ENCODE results near the gene TRIM22. TPM values are rescaled to one million over a fixed set of nuclear protein-coding genes. Genes with fewer than 3 reads are reported as not detected.

TRIM22 gene
- polyA plus RNA-seq, 1 donor from 2014 or later, result 4.3 TPM

DNA sequence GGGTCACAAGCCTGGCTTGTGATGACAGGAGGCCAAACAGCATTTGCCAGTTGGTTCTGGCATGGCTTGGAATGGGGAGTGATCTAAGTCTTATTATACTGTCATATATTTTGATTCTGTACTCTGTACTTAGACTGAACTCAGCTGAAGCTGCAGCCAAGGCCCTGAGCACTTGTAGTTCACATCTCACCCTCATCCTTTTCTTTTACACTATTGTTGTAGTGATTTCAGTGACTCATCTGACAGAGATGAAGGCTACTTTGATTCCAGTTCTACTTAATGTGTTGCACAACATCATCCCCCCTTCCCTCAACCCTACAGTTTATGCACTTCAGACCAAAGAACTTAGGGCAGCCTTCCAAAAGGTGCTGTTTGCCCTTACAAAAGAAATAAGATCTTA lies 47.5 kb downstream of the TRIM22 start:
- H3K27me3 ChIP-seq (ENCODE audit: insufficient read depth, low read depth, low read length), result no peaks in the 10 kb centered on the region
- H3K9me2 ChIP-seq (ENCODE audit: insufficient read depth, low read length), result no peaks in the 10 kb centered on the region
- H3K9me3 ChIP-seq (ENCODE audit: low read length), result no peaks in the 10 kb centered on the region
- no peaks in the 10 kb centered on the region for H3K36me3 ChIP-seq (ENCODE audit: insufficient read depth, low read length)
- TF ChIP-seq EZH2 (IDR thresholded peaks at IDR 0.05; ENCODE audit: borderline replicate concordance, insufficient read depth, low read length, poor library complexity, severe bottlenecking), result no peak
- no peak for TF ChIP-seq EP300 (conservative IDR thresholded peaks at IDR 0.05; ENCODE audit: poor library complexity, severe bottlenecking)
- no peak for TF ChIP-seq MXI1 (conservative IDR thresholded peaks at IDR 0.05; ENCODE audit: poor library complexity, severe bottlenecking)
- no peak for TF ChIP-seq SMC3 (conservative IDR thresholded peaks at IDR 0.05; ENCODE audit: poor library complexity)
- no peak for TF ChIP-seq TAF1 (IDR thresholded peaks at IDR 0.05; ENCODE audit: low read depth)
- TF ChIP-seq, protein P1, sequence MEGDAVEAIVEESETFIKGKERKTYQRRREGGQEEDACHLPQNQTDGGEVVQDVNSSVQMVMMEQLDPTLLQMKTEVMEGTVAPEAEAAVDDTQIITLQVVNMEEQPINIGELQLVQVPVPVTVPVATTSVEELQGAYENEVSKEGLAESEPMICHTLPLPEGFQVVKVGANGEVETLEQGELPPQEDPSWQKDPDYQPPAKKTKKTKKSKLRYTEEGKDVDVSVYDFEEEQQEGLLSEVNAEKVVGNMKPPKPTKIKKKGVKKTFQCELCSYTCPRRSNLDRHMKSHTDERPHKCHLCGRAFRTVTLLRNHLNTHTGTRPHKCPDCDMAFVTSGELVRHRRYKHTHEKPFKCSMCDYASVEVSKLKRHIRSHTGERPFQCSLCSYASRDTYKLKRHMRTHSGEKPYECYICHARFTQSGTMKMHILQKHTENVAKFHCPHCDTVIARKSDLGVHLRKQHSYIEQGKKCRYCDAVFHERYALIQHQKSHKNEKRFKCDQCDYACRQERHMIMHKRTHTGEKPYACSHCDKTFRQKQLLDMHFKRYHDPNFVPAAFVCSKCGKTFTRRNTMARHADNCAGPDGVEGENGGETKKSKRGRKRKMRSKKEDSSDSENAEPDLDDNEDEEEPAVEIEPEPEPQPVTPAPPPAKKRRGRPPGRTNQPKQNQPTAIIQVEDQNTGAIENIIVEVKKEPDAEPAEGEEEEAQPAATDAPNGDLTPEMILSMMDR (IDR thresholded peaks at IDR 0.05; ENCODE audit: poor library complexity, severe bottlenecking), result no peak
- TF ChIP-seq, protein P2, sequence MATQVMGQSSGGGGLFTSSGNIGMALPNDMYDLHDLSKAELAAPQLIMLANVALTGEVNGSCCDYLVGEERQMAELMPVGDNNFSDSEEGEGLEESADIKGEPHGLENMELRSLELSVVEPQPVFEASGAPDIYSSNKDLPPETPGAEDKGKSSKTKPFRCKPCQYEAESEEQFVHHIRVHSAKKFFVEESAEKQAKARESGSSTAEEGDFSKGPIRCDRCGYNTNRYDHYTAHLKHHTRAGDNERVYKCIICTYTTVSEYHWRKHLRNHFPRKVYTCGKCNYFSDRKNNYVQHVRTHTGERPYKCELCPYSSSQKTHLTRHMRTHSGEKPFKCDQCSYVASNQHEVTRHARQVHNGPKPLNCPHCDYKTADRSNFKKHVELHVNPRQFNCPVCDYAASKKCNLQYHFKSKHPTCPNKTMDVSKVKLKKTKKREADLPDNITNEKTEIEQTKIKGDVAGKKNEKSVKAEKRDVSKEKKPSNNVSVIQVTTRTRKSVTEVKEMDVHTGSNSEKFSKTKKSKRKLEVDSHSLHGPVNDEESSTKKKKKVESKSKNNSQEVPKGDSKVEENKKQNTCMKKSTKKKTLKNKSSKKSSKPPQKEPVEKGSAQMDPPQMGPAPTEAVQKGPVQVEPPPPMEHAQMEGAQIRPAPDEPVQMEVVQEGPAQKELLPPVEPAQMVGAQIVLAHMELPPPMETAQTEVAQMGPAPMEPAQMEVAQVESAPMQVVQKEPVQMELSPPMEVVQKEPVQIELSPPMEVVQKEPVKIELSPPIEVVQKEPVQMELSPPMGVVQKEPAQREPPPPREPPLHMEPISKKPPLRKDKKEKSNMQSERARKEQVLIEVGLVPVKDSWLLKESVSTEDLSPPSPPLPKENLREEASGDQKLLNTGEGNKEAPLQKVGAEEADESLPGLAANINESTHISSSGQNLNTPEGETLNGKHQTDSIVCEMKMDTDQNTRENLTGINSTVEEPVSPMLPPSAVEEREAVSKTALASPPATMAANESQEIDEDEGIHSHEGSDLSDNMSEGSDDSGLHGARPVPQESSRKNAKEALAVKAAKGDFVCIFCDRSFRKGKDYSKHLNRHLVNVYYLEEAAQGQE (IDR thresholded peaks at IDR 0.05; ENCODE audit: borderline replicate concordance), result no peak
- no peak overlapping the region for H3K4me2 ChIP-seq (ENCODE audit: low read length)
- H3K9ac ChIP-seq (ENCODE audit: low read length), result no peak overlapping the region
- no peaks in the 10 kb centered on the region for H4K20me1 ChIP-seq (ENCODE audit: insufficient read depth)
- H2AFZ ChIP-seq (ENCODE audit: low read depth, low read length), result no peak overlapping the region
- H3K4me3 ChIP-seq (ENCODE audit: low read length), result no peak overlapping the region
- no peak overlapping the region for H3K27ac ChIP-seq (ENCODE audit: low read length)
- no peaks in the 10 kb centered on the region for H3F3A ChIP-seq (ENCODE audit: insufficient read depth, low read length, poor library complexity, severe bottlenecking)
- no peaks in the 10 kb centered on the region for H3K79me2 ChIP-seq (replicated peaks; ENCODE audit: insufficient read depth, low read length)

DNA sequence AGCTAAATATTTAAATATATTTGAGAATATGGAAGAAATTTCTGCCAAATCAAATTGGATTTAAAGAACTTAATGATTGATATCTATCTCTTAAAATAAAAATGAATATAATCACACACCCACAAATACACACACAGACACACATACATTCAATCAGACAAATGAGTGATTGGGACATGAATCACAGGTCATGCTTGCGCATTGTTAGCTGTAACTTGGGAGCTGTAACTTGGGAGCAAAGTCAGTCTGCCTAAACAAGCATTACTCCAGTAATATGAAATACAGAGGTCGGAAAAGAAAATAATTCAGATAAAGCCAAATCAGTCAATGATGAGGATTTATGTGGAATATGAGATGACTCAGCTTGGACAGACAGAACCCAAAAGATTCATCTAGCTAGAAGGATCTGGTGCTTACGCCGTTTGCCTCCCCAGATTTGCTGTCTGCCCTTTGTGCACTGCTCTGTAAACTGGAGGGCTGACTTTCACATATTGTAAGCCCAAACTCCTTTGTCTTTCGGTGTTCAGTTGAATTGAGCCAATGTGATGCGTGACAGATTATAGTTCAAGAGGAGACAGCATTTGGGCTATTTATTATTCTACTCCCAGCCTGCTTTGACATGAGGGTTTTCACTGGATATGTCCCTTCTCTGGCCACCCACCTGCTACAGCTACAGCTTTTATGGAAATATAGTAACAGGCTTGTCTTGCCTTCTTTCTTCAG lies 48.2 kb downstream of the TRIM22 start:
- Histone ChIP-seq H3K36me3 (ENCODE audit: insufficient read depth, low read length) (no peaks in the 10 kb centered on the region), H3K27ac (ENCODE audit: low read length) (no peak overlapping the region), H3K4me3 (ENCODE audit: low read length) (no peak overlapping the region), H2AFZ (ENCODE audit: low read depth, low read length) (no peak overlapping the region), H3K27me3 (ENCODE audit: insufficient read depth, low read depth, low read length) (no peaks in the 10 kb centered on the region), H3K79me2 (replicated peaks; ENCODE audit: insufficient read depth, low read length) (no peaks in the 10 kb centered on the region), H3K9ac (ENCODE audit: low read length) (no peak overlapping the region), H3F3A (ENCODE audit: insufficient read depth, low read length, poor library complexity, severe bottlenecking) (no peaks in the 10 kb centered on the region), H3K9me3 (ENCODE audit: low read length) (no peaks in the 10 kb centered on the region), H3K4me2 (ENCODE audit: low read length) (no peak overlapping the region), H3K9me2 (ENCODE audit: insufficient read depth, low read length) (no peaks in the 10 kb centered on the region), H4K20me1 (ENCODE audit: insufficient read depth) (no peaks in the 10 kb centered on the region)
- TF ChIP-seq TAF1 (IDR thresholded peaks at IDR 0.05; ENCODE audit: low read depth) (no peak), POLR2AphosphoS5 (IDR thresholded peaks at IDR 0.05) (no peak), RAD21 (conservative IDR thresholded peaks at IDR 0.05) (no peak), SMC3 (conservative IDR thresholded peaks at IDR 0.05; ENCODE audit: poor library complexity) (no peak), MXI1 (conservative IDR thresholded peaks at IDR 0.05; ENCODE audit: poor library complexity, severe bottlenecking) (no peak), EZH2 (IDR thresholded peaks at IDR 0.05; ENCODE audit: borderline replicate concordance, insufficient read depth, low read length, poor library complexity, severe bottlenecking) (no peak)
- TF ChIP-seq, protein P2 (IDR thresholded peaks at IDR 0.05; ENCODE audit: borderline replicate concordance), result no peak
- TF ChIP-seq, protein P1 (IDR thresholded peaks at IDR 0.05; ENCODE audit: poor library complexity, severe bottlenecking), result no peak
